Endothelial cell of umbilical vein (primary cell): Measurements from ENCODE around the gene MTG1.
"Not testable (repeated sequence)": the region's sequence is repeated elsewhere in the genome, so short reads cannot be mapped to it uniquely, and the experiment has no call there.

ENCODE experiments used
- CTCF ChIP-seq, 2 donors: IDR thresholded peaks; 1 replicate in 1 of 2; 2 replicates in 1 of 2; pipeline ENCODE4 v1.5.1; 2011; ENCODE audit warnings: low read length in 2 of 2, mild to moderate bottlenecking in 2 of 2, moderate library complexity in 2 of 2, control low read depth in 1 of 2, inconsistent platforms in 1 of 2, low read depth in 1 of 2; ENCODE audit not compliant: insufficient read depth in 1 of 2; ENCODE audit errors: extremely low read depth in 1 of 2
- EZH2 ChIP-seq: IDR thresholded peaks from 2 replicates; pipeline ENCODE4 v1.6.1; 2012; ENCODE audit warnings: borderline replicate concordance, low read depth, mild to moderate bottlenecking, moderate library complexity, low read length, inconsistent platforms; ENCODE audit not compliant: severe bottlenecking
- JUN ChIP-seq: IDR thresholded peaks from 2 replicates; pipeline ENCODE4 v1.6.1; 2011; ENCODE audit warnings: borderline replicate concordance, low read depth; ENCODE audit not compliant: insufficient read length, insufficient read depth
- MYC ChIP-seq: IDR thresholded peaks from one replicate; pipeline ENCODE4 v1.6.1; 2011; ENCODE audit warnings: mild to moderate bottlenecking, low read depth, low read length
- POLR2A ChIP-seq: IDR thresholded peaks from 2 replicates; pipeline ENCODE4 v1.6.1; 2012; ENCODE audit warnings: low read depth, mild to moderate bottlenecking, control low read depth, low read length
- POLR2AphosphoS5 ChIP-seq: IDR thresholded peaks from 2 replicates; pipeline ENCODE4 v1.6.1; 2012; ENCODE audit warnings: low read depth, mild to moderate bottlenecking, control low read depth, low read length, moderate library complexity; ENCODE audit not compliant: insufficient read depth

GRCh38 chr10:133386951-133387350 is 7.0 kb upstream of the MTG1 start:
- TF ChIP-seq EZH2; CTCF (IDR thresholded peaks at IDR 0.05; ENCODE audit: extremely low read depth in 1 of 2, insufficient read depth in 1 of 2, low read depth in 1 of 2, low read length in 2 of 2); POLR2A; JUN; POLR2AphosphoS5; MYC: not testable (repeated sequence)
